ENCODE data around the gene NAP1L1.

DNA sequence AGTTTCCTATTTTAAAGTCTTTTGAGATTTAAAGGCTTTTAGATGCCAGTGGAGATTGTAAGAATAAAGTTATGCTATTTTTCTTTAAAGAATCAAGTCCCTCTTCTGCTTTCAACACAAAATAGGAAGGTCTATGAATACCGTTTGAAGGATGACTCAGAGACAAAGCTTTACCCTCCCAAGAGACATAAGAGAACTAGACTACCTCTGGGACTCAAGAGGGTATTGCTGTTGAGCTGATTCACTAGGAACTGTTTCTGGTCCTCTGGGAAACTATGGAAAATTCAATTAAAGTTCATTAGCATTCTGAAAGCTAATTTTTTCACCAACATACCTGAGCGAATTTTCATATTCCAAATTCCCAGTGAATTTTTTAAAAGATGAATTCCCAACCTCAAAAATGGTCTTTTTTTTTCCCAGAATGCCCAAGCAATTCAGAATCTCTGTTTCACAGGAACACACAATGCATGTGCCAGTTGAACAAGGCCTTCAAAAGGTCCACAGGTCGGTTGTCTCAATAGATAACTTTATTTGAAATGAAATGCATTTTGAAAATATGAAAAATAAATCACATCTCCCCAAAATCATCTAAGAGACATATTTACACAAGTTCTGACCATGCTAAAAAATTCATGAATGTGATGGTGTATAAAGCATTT lies 59.4 kb downstream of the NAP1L1 start:
- TF ChIP-seq, protein P1, sequence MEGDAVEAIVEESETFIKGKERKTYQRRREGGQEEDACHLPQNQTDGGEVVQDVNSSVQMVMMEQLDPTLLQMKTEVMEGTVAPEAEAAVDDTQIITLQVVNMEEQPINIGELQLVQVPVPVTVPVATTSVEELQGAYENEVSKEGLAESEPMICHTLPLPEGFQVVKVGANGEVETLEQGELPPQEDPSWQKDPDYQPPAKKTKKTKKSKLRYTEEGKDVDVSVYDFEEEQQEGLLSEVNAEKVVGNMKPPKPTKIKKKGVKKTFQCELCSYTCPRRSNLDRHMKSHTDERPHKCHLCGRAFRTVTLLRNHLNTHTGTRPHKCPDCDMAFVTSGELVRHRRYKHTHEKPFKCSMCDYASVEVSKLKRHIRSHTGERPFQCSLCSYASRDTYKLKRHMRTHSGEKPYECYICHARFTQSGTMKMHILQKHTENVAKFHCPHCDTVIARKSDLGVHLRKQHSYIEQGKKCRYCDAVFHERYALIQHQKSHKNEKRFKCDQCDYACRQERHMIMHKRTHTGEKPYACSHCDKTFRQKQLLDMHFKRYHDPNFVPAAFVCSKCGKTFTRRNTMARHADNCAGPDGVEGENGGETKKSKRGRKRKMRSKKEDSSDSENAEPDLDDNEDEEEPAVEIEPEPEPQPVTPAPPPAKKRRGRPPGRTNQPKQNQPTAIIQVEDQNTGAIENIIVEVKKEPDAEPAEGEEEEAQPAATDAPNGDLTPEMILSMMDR (IDR thresholded peaks at IDR 0.05; ENCODE audit: insufficient read depth, low read depth, low read length), result no peak
- TF ChIP-seq EZH2 (IDR thresholded peaks at IDR 0.05; ENCODE audit: insufficient read depth, low read length), result no peak
